ENCODE measurements around the gene BTF3. TPM values are rescaled to one million over a fixed set of nuclear protein-coding genes. Genes with fewer than 3 reads are reported as not detected.

BTF3 gene
- total and polyA plus RNA-seq, 2 of the 13 experiments (the other 11 are each of a cell fraction or from before 2014, with no cell fraction given): 557 to 698 TPM

GRCh38 chr5:73496984-73497457, 1.2 kb upstream of the BTF3 start (continued):
- TF ChIP-seq, protein P1, sequence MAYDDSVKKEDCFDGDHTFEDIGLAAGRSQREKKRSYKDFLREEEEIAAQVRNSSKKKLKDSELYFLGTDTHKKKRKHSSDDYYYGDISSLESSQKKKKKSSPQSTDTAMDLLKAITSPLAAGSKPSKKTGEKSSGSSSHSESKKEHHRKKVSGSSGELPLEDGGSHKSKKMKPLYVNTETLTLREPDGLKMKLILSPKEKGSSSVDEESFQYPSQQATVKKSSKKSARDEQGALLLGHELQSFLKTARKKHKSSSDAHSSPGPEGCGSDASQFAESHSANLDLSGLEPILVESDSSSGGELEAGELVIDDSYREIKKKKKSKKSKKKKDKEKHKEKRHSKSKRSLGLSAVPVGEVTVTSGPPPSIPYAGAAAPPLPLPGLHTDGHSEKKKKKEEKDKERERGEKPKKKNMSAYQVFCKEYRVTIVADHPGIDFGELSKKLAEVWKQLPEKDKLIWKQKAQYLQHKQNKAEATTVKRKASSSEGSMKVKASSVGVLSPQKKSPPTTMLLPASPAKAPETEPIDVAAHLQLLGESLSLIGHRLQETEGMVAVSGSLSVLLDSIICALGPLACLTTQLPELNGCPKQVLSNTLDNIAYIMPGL (CRISPR knock-in tag; IDR thresholded peaks at IDR 0.05; ENCODE audit: borderline replicate concordance in 1 of 2, low read depth in 1 of 2): no peak; a peak in 1 of 4 replicates
- TF ChIP-seq POLR2A (IDR thresholded peaks at IDR 0.05; ENCODE audit: insufficient read depth in 1 of 2, low read depth in 2 of 2, low read length in 2 of 2): peak in 1 of 2 experiments; percentile 46; a peak in 1 of 4 replicates
- TF ChIP-seq SP2 (CRISPR knock-in tag; IDR thresholded peaks at IDR 0.05): no peak
- TF ChIP-seq ZBTB21 (CRISPR knock-in tag; IDR thresholded peaks at IDR 0.05): no peak
- no peak for TF ChIP-seq SP1 (IDR thresholded peaks at IDR 0.05)
- no peak for TF ChIP-seq SP1 (CRISPR knock-in tag; IDR thresholded peaks at IDR 0.05)
- TF ChIP-seq HNRNPUL1 (IDR thresholded peaks at IDR 0.05; ENCODE audit: low read depth, low read length): no peak
- TF ChIP-seq STAG1 (CRISPR knock-in tag; IDR thresholded peaks at IDR 0.05): peak; percentile 26; the same call in 1 of the 2 replicates
- peak; percentile 86 for TF ChIP-seq ZNF644 (CRISPR knock-in tag; IDR thresholded peaks at IDR 0.05; ENCODE audit: low read depth)
- TF ChIP-seq AHDC1 (CRISPR knock-in tag; IDR thresholded peaks at IDR 0.05; ENCODE audit: borderline replicate concordance): no peak
- no peak for TF ChIP-seq TBL1XR1 (IDR thresholded peaks at IDR 0.05; ENCODE audit: borderline replicate concordance, low read length, partially characterized antibody)
- TF ChIP-seq, protein P2, sequence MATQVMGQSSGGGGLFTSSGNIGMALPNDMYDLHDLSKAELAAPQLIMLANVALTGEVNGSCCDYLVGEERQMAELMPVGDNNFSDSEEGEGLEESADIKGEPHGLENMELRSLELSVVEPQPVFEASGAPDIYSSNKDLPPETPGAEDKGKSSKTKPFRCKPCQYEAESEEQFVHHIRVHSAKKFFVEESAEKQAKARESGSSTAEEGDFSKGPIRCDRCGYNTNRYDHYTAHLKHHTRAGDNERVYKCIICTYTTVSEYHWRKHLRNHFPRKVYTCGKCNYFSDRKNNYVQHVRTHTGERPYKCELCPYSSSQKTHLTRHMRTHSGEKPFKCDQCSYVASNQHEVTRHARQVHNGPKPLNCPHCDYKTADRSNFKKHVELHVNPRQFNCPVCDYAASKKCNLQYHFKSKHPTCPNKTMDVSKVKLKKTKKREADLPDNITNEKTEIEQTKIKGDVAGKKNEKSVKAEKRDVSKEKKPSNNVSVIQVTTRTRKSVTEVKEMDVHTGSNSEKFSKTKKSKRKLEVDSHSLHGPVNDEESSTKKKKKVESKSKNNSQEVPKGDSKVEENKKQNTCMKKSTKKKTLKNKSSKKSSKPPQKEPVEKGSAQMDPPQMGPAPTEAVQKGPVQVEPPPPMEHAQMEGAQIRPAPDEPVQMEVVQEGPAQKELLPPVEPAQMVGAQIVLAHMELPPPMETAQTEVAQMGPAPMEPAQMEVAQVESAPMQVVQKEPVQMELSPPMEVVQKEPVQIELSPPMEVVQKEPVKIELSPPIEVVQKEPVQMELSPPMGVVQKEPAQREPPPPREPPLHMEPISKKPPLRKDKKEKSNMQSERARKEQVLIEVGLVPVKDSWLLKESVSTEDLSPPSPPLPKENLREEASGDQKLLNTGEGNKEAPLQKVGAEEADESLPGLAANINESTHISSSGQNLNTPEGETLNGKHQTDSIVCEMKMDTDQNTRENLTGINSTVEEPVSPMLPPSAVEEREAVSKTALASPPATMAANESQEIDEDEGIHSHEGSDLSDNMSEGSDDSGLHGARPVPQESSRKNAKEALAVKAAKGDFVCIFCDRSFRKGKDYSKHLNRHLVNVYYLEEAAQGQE (IDR thresholded peaks at IDR 0.05; ENCODE audit: borderline replicate concordance in 1 of 2, low read depth in 1 of 2, low read length in 2 of 2): no peak
- no peak for TF ChIP-seq MAZ (IDR thresholded peaks at IDR 0.05; ENCODE audit: borderline replicate concordance, low read depth, low read length)
- no peak for TF ChIP-seq MAZ (CRISPR knock-in tag; IDR thresholded peaks at IDR 0.05; ENCODE audit: low read depth)
- no peak for TF ChIP-seq ZFP62 (CRISPR knock-in tag; IDR thresholded peaks at IDR 0.05)
- no peak for TF ChIP-seq SALL2 (CRISPR knock-in tag; IDR thresholded peaks at IDR 0.05)
- TF ChIP-seq ZNF205 (CRISPR knock-in tag; IDR thresholded peaks at IDR 0.05): no peak
- peak; percentile 45; the same call in 1 of the 2 replicates for TF ChIP-seq BHLHE40 (IDR thresholded peaks at IDR 0.05; ENCODE audit: low read length)
- TF ChIP-seq MAFF (IDR thresholded peaks at IDR 0.05; ENCODE audit: low read depth, low read length): no peak
- no peak for TF ChIP-seq NR0B2 (CRISPR knock-in tag; IDR thresholded peaks at IDR 0.05)
